Measurements from ENCODE around the gene CDH4. TPM values are rescaled to one million over a fixed set of nuclear protein-coding genes. Genes with fewer than 3 reads are reported as not detected.

Gene CDH4
- total RNA-seq, 1 donor from 2014 or later: 2.9 TPM

- Histone ChIP-seq H3K4me3 (no peak overlapping the region), H2AFZ (replicated peaks) (no peak overlapping the region), H3K36me3 (no peaks in the 10 kb centered on the region), H3K79me2 (ENCODE audit: low read depth) (no peaks in the 10 kb centered on the region), H3K4me1 (no peaks in the 10 kb centered on the region), H3K4me2 (no peak overlapping the region), H3K27me3 (no peaks in the 10 kb centered on the region), H3K9me3 (ENCODE audit: low read depth) (no peaks in the 10 kb centered on the region), H3K9ac (no peak overlapping the region), H4K20me1 (ENCODE audit: low read depth) (peaks cover 3% of the 10 kb centered on the region), H3K27ac (no peak overlapping the region), H3F3A (ENCODE audit: low read depth) (peaks cover 9% of the 10 kb centered on the region)
- Mint-ChIP-seq H3K9me3 (no peaks in the 10 kb centered on the region), H3K27ac (no peak overlapping the region), H3K4me1 (peaks cover 4% of the 10 kb centered on the region), H3K27me3 (ENCODE audit: insufficient read depth, low read depth) (no peaks in the 10 kb centered on the region), H3K4me3 (no peak overlapping the region), H3K36me3 (peaks cover under 1% of the 10 kb centered on the region)
- TF ChIP-seq EZH2phosphoT487 (IDR thresholded peaks at IDR 0.05): no peak
- TF ChIP-seq EZH2 (IDR thresholded peaks at IDR 0.05): no peak
- no peak for TF ChIP-seq CTCF (IDR thresholded peaks at IDR 0.05)
- DNase-seq (ENCODE audit: low spot score): no peak
Measured at GRCh38 chr20:61966492-61967244, 714.6 kb downstream of the CDH4 start.

GRCh38 chr20:61967300-61967699 is 715.2 kb downstream of the CDH4 start:
- Histone ChIP-seq H3K4me3 (no peak overlapping the region), H3K9ac (no peak overlapping the region), H3K27ac (no peak overlapping the region), H3K9me3 (ENCODE audit: low read depth) (no peaks in the 10 kb centered on the region), H2AFZ (replicated peaks) (no peak overlapping the region), H3K4me2 (no peak overlapping the region), H3K4me1 (no peaks in the 10 kb centered on the region), H3K27me3 (no peaks in the 10 kb centered on the region), H3F3A (ENCODE audit: low read depth) (peaks cover 9% of the 10 kb centered on the region), H3K36me3 (no peaks in the 10 kb centered on the region), H4K20me1 (ENCODE audit: low read depth) (peaks cover 3% of the 10 kb centered on the region), H3K79me2 (ENCODE audit: low read depth) (no peaks in the 10 kb centered on the region)
- TF ChIP-seq EZH2 (IDR thresholded peaks at IDR 0.05) (no peak), CTCF (IDR thresholded peaks at IDR 0.05) (no peak), EZH2phosphoT487 (IDR thresholded peaks at IDR 0.05) (no peak)
- no peak overlapping the region for H3K27ac Mint-ChIP-seq
- peaks cover 7% of the 10 kb centered on the region for H3K36me3 Mint-ChIP-seq
- no peaks in the 10 kb centered on the region for H3K27me3 Mint-ChIP-seq (ENCODE audit: insufficient read depth, low read depth)
- no peak overlapping the region for H3K4me3 Mint-ChIP-seq
- peaks cover 4% of the 10 kb centered on the region for H3K4me1 Mint-ChIP-seq
- no peak for DNase-seq (ENCODE audit: low spot score)
- H3K9me3 Mint-ChIP-seq: no peaks in the 10 kb centered on the region

GRCh38 chr20:61968036-61968810 is 716.2 kb downstream of the CDH4 start:
- Histone ChIP-seq H3K4me2 (no peak overlapping the region), H2AFZ (replicated peaks) (no peak overlapping the region), H3K79me2 (ENCODE audit: low read depth) (no peaks in the 10 kb centered on the region), H3K36me3 (no peaks in the 10 kb centered on the region), H3F3A (ENCODE audit: low read depth) (peaks cover 9% of the 10 kb centered on the region), H3K27ac (no peak overlapping the region), H3K9ac (no peak overlapping the region), H3K9me3 (ENCODE audit: low read depth) (no peaks in the 10 kb centered on the region), H3K4me3 (no peak overlapping the region), H3K27me3 (no peaks in the 10 kb centered on the region), H4K20me1 (ENCODE audit: low read depth) (peaks cover 3% of the 10 kb centered on the region), H3K4me1 (no peaks in the 10 kb centered on the region)
- Mint-ChIP-seq H3K4me3 (no peak overlapping the region), H3K36me3 (peaks cover 16% of the 10 kb centered on the region), H3K4me1 (peaks cover 4% of the 10 kb centered on the region), H3K27me3 (ENCODE audit: insufficient read depth, low read depth) (no peaks in the 10 kb centered on the region), H3K9me3 (no peaks in the 10 kb centered on the region), H3K27ac (no peak overlapping the region)
- no peak for DNase-seq (ENCODE audit: low spot score)
- TF ChIP-seq CTCF (IDR thresholded peaks at IDR 0.05): no peak
- TF ChIP-seq EZH2 (IDR thresholded peaks at IDR 0.05): no peak

Data from neural progenitor cell (in vitro differentiated cells).